Tibial nerve (tissue), 4 donors: ENCODE data around the gene ALKBH4. TPM values are rescaled to one million over a fixed set of nuclear protein-coding genes. Genes with fewer than 3 reads are reported as not detected.

ENCODE experiments used
- DNase-seq, 2 donors: peaks; one replicate each; pipeline ENCODE4 v3.0.0-alpha.2; 2019; ENCODE audit warnings: low spot score in 2 of 2
- H3K27ac ChIP-seq, 4 donors: fragments of 200-600 bp; sonication (generic) in 3 of 4; one replicate each; pipeline ENCODE4 v1.5.1; 2017 to 2019; ENCODE audit warnings: mild to moderate bottlenecking in 1 of 4
- H3K27me3 ChIP-seq, 2 donors: fragments of 200-600 bp; sonication (generic) in 1 of 2; one replicate each; pipeline versions ENCODE4 v1.5.1 to v1.6.0; 2017 to 2019
- H3K36me3 ChIP-seq, 3 donors: fragments of 200-600 bp; sonication (generic); one replicate each; pipeline ENCODE4 v1.5.1; 2018 to 2019
- H3K4me1 ChIP-seq, 4 donors: fragments of 200-600 bp; sonication (generic) in 3 of 4; one replicate each; pipeline ENCODE4 v1.5.1; 2017 to 2019
- H3K4me3 ChIP-seq, 4 donors: fragments of 200-600 bp; sonication (generic) in 3 of 4; one replicate each; pipeline ENCODE4 v1.5.1; 2017 to 2019; ENCODE audit warnings: mild to moderate bottlenecking in 1 of 4, moderate library complexity in 1 of 4
- H3K9me3 ChIP-seq, 4 donors: fragments of 200-600 bp; sonication (generic) in 3 of 4; one replicate each; pipeline ENCODE4 v1.5.1; 2017 to 2019
- CTCF ChIP-seq, 5 experiments: fragments of 200-600 bp in 3 of 5; fragments of 450-650 bp in 2 of 5; sonication (generic) in 3 of 5; IDR thresholded peaks; one replicate each; pipeline ENCODE4 v1.5.1; 2016 to 2019; ENCODE audit warnings: antibody characterized with exemption in 5 of 5, mild to moderate bottlenecking in 3 of 5, moderate library complexity in 2 of 5
- EP300 ChIP-seq, 2 donors: sonication (generic); formaldehyde crosslinking; IDR thresholded peaks; one replicate each; pipeline ENCODE4 v1.6.1; 2017; ENCODE audit warnings: antibody characterized with exemption in 2 of 2, mild to moderate bottlenecking in 1 of 2
- POLR2A ChIP-seq, 2 donors: fragments of 450-650 bp; IDR thresholded peaks; one replicate each; pipeline ENCODE4 v1.6.1; 2017; ENCODE audit warnings: antibody characterized with exemption in 2 of 2, mild to moderate bottlenecking in 2 of 2, moderate library complexity in 2 of 2
- WGBS, 2 donors: methylation state at CpG; one replicate each; pipeline ENCODE4 v1.1.5; 2018; 5-methylcytosine and 5-hydroxymethylcytosine counted together
- total RNA-seq, 4 donors: library from RNA; depleted of rRNA; stranded (reverse); fragments of >200 nt; gene quantifications; one replicate each; pipeline ENCODE4 v1.1.0, GENCODE V29; 2016

Gene ALKBH4
- total RNA-seq, 4 donors from 2014 or later = 17.4 to 21.0 (median 19.1) TPM

- H3K4me1 ChIP-seq = peaks cover 0 to 12% (median 0%) of the 10 kb centered on the region in 4 donors
- 69 to 73% methylated on average over 4 to 5 of the region's 6 CpGs for WGBS, 2 donors
- H3K27ac ChIP-seq = no peak overlapping the region
- TF ChIP-seq EP300 (IDR thresholded peaks at IDR 0.05) (no peak), CTCF (IDR thresholded peaks at IDR 0.05) (no peak), POLR2A (IDR thresholded peaks at IDR 0.05) (no peak)
- no peak for DNase-seq
- no peak overlapping the region for H3K4me3 ChIP-seq
- H3K36me3 ChIP-seq = peaks cover 0 to 74% (median 0%) of the 10 kb centered on the region in 3 donors
- no peaks in the 10 kb centered on the region for H3K27me3 ChIP-seq
- H3K9me3 ChIP-seq = no peaks in the 10 kb centered on the region
Observed at GRCh38 chr7:102471791-102472125, 7.1 kb upstream of the ALKBH4 start.

GRCh38 chr7:102469972-102470825 is 5.5 kb upstream of the ALKBH4 start:
- WGBS, 2 donors = 76 to 79% methylated on average over 19 to 20 of the region's 20 CpGs

GRCh38 chr7:102469351-102469971 is 4.8 kb upstream of the ALKBH4 start:
- H3K4me1 ChIP-seq = peaks cover 0 to 16% (median 7%) of the 10 kb centered on the region in 4 donors
- no peak overlapping the region for H3K4me3 ChIP-seq
- peaks cover 0 to 69% (median 0%) of the 10 kb centered on the region in 3 donors for H3K36me3 ChIP-seq
- no peak overlapping the region for H3K27ac ChIP-seq
- H3K27me3 ChIP-seq = no peaks in the 10 kb centered on the region
- TF ChIP-seq POLR2A (IDR thresholded peaks at IDR 0.05) (no peak), CTCF (IDR thresholded peaks at IDR 0.05) (no peak), EP300 (IDR thresholded peaks at IDR 0.05) (no peak)
- 82 to 85% methylated on average over 18 to 21 of the region's 24 CpGs for WGBS, 2 donors
- DNase-seq = no peak
- H3K9me3 ChIP-seq = no peaks in the 10 kb centered on the region

More at GRCh38 chr7:102469972-102470825, 5.5 kb upstream of the ALKBH4 start:
- H3K36me3 ChIP-seq = peaks cover 0 to 74% (median 0%) of the 10 kb centered on the region in 3 donors
- H3K4me3 ChIP-seq = no peak overlapping the region
- no peaks in the 10 kb centered on the region for H3K9me3 ChIP-seq
- H3K27me3 ChIP-seq = no peaks in the 10 kb centered on the region
- TF ChIP-seq CTCF (IDR thresholded peaks at IDR 0.05) = no peak
- TF ChIP-seq EP300 (IDR thresholded peaks at IDR 0.05) = no peak
- no peak for TF ChIP-seq POLR2A (IDR thresholded peaks at IDR 0.05)
- H3K4me1 ChIP-seq = peaks cover 0 to 21% (median 7%) of the 10 kb centered on the region in 4 donors
- H3K27ac ChIP-seq = no peak overlapping the region
- DNase-seq = no peak

DNA sequence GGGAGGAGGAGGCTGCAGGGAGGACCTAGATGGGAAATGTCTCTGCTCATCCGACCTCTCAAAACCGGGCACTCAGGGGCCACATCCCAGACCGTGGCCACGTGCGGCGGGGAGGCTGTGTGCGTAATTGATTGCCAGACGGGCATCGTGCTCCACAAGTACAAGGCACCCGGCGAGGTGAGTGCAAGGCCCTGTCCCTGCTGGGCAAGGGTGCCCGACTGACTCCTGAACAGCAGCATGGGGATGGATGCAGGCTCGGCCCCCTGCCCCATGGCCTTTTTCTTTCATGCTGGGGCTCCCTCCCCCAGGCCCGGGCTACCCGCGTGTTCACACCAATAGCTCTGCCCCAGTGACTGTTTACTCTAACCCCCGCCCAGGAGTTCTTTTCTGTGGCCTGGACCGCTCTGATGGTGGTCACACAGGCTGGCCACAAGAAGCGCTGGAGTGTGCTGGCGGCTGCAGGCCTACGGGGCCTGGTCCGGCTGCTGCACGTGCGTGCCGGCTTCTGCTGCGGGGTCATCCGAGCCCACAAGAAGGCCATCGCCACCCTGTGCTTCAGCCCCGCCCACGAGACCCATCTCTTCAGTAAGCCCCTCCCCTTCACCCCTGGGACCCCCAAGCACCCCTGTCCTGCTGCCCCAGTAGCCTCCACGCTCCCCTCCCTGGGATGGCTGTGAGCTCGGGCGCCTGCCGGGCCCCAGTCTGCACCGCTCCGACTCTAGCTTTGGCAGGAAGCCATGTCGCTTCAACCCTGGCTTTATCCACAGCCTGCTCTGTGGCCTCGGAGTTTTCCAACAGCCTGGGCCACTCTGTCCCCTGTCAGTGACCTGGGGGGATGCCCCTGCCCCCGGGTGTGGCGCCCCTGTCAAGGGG is 4.1 kb upstream of the ALKBH4 start:
- DNase-seq = no peak
- TF ChIP-seq POLR2A (IDR thresholded peaks at IDR 0.05) (no peak), EP300 (IDR thresholded peaks at IDR 0.05) (no peak), CTCF (IDR thresholded peaks at IDR 0.05) (no peak)
- Histone ChIP-seq H3K27me3 (no peaks in the 10 kb centered on the region), H3K27ac (no peak overlapping the region), H3K4me1 (peaks cover 0 to 22% (median 13%) of the 10 kb centered on the region in 4 donors), H3K4me3 (no peak overlapping the region), H3K9me3 (no peaks in the 10 kb centered on the region), H3K36me3 (peaks cover 0 to 64% (median 0%) of the 10 kb centered on the region in 3 donors)
- 85 to 88% methylated on average over 35 to 40 of the region's 40 CpGs for WGBS, 2 donors
